HG03196 (cell line): ENCODE data around the gene CHD6.

Experiments
- ATAC-seq: cut with Tn5 transposase; IDR thresholded peaks from one replicate; pipeline ENCODE4 v1.9.1; 2021; ENCODE audit not compliant: unreplicated experiment

CHD6 gene

GRCh38 chr20:41587523-41587922 lies 30.7 kb downstream of the CHD6 start:
- ATAC-seq = no peak

GRCh38 chr20:41586772-41587171 lies 31.4 kb downstream of the CHD6 start:
- ATAC-seq = no peak

GRCh38 chr20:41580350-41580749 lies 37.8 kb downstream of the CHD6 start:
- ATAC-seq = no peak

GRCh38 chr20:41577129-41578009 lies 40.8 kb downstream of the CHD6 start:
- ATAC-seq = no peak

- ATAC-seq = no peak
Observed at GRCh38 chr20:41575412-41575811, 42.8 kb downstream of the CHD6 start.

- no peak for ATAC-seq
Observed at GRCh38 chr20:41574802-41575389, 43.3 kb downstream of the CHD6 start.

- ATAC-seq = no peak
Observed at GRCh38 chr20:41573955-41574354, 44.2 kb downstream of the CHD6 start.

GRCh38 chr20:41572010-41572572 lies 46.1 kb downstream of the CHD6 start:
- ATAC-seq = no peak

GRCh38 chr20:41571006-41571405 lies 47.2 kb downstream of the CHD6 start:
- no peak for ATAC-seq

- ATAC-seq = no peak
Observed at GRCh38 chr20:41570557-41570956, 47.6 kb downstream of the CHD6 start.

- ATAC-seq = no peak
Observed at GRCh38 chr20:41567615-41568014, 50.6 kb downstream of the CHD6 start.

- no peak for ATAC-seq
Observed at GRCh38 chr20:41566896-41567527, 51.2 kb downstream of the CHD6 start.

GRCh38 chr20:41563087-41563486 lies 55.1 kb downstream of the CHD6 start:
- ATAC-seq = no peak

- no peak for ATAC-seq
Observed at GRCh38 chr20:41560970-41561369, 57.2 kb downstream of the CHD6 start.

- no peak for ATAC-seq
Observed at GRCh38 chr20:41559658-41560057, 58.5 kb downstream of the CHD6 start.

- ATAC-seq = no peak
Observed at GRCh38 chr20:41553142-41553879, 64.9 kb downstream of the CHD6 start.

- ATAC-seq = no peak
Observed at GRCh38 chr20:41552295-41553068, 65.7 kb downstream of the CHD6 start.

- ATAC-seq = no peak
Observed at GRCh38 chr20:41551011-41551705, 67.0 kb downstream of the CHD6 start.

GRCh38 chr20:41547221-41547620 lies 71.0 kb downstream of the CHD6 start:
- no peak for ATAC-seq

- no peak for ATAC-seq
Observed at GRCh38 chr20:41546535-41546934, 71.6 kb downstream of the CHD6 start.
